Panc1 (cell line): ENCODE measurements around the gene CDK12.

Source experiments
- CTCF ChIP-seq: fragments of 450-650 bp; IDR thresholded peaks from 2 replicates; pipeline ENCODE4 v1.5.1; 2017; ENCODE audit warnings: mild to moderate bottlenecking
- POLR2AphosphoS5 ChIP-seq: IDR thresholded peaks from 2 replicates; pipeline ENCODE4 v1.6.1; 2012; ENCODE audit warnings: mild to moderate bottlenecking, low read depth, low read length, moderate library complexity
- REST ChIP-seq, 2 experiments: IDR thresholded peaks; 2 replicates each; pipeline ENCODE4 v1.6.1; 2011 to 2012; ENCODE audit warnings: low read depth in 2 of 2, control low read depth in 1 of 2, low read length in 1 of 2, mild to moderate bottlenecking in 1 of 2, moderate library complexity in 1 of 2; ENCODE audit not compliant: insufficient read depth in 1 of 2
- SIN3A ChIP-seq: IDR thresholded peaks from 2 replicates; pipeline ENCODE4 v1.6.1; 2012; ENCODE audit warnings: low read depth, mild to moderate bottlenecking, low read length, moderate library complexity, borderline replicate concordance; ENCODE audit not compliant: insufficient read depth
- TCF7L2 ChIP-seq: IDR thresholded peaks from 2 replicates; pipeline ENCODE4 v1.6.1; 2011; ENCODE audit warnings: mild to moderate bottlenecking, low read depth, low read length, inconsistent platforms

- TF ChIP-seq SIN3A: no peak
- no peak for TF ChIP-seq CTCF
- TF ChIP-seq POLR2AphosphoS5: no peak
- TF ChIP-seq REST (IDR thresholded peaks at IDR 0.05; ENCODE audit: insufficient read depth in 1 of 2, low read depth in 2 of 2, low read length in 1 of 2): no peak
- TF ChIP-seq TCF7L2: no peak
Measured at GRCh38 chr17:39486242-39486641, 25.0 kb downstream of the CDK12 start.
